ENCODE results near the gene BLID.

BLID gene

DNA sequence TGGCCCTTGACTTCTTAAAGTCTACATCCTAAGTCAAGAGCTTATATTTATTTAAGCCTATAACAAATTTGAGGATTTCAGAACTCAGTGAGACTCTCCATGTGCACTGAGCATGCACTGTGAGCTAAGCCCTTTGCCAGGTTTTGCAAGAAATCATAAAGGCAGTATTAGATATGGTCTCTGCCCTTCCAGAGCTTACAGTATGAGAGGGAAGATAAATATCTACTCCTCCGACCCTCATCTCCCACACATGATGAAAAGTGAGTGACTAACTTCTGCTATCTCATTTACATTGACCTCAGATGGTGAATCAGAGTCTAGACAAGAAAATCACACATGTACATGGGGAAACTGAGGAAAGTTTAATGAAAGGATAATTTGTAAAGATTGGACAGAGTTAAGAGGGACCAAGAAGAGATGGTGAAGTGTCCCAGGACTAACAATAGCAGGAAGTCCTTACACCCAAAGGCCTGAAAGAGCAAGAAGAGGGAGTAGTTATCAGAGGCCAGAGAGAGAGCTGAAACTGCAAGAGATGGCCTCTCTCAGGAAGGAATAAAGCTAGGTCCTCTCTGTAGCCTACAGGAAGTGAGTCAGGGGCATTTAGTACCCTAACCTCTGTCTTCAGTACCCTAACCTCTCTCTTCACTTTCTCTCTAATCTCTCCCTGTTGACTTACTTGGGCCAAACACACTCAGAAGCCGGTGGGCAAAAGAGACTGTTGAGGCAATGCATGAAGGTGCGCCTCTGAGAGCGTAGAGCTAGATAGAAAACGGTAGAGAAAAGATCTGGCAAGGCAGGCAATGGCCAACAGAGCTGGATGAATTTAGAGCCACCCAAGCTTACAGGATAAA lies 23.0 kb upstream of the BLID start:
- peak; percentile 50 for DNase-seq

DNA sequence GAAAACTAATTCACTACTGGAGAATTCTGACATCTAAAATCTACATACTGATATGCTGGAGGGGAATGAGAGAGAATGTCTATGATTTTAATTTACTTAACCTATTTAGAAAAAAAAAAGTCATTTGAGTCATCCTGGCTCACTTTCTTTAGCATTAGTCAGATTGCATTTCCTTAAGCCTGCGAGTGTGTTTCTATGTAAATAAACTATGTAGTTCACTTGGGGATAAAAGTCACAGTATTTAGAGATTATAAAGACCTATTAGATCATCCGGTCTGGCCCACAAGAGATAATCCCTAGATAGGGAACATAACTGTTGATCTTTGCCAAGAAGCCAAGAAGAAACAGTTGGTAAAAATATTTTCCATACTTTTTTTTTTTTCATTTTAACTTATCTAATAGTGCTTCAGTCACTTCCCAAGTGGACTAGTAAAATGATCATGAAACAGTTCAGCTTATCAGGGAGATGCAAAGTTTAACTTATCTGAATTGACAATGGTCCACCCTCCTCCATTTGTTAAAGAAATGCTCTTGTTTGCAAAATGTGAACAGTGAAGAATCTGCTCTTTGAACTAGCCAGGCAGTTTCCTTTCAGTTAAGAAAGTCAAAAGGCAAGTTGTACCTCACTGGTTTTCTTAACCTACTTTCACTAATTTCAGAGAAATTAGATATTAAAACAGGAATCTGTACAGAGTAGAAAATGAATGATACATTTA lies 21.2 kb upstream of the BLID start:
- peak; percentile 91 for DNase-seq

DNA sequence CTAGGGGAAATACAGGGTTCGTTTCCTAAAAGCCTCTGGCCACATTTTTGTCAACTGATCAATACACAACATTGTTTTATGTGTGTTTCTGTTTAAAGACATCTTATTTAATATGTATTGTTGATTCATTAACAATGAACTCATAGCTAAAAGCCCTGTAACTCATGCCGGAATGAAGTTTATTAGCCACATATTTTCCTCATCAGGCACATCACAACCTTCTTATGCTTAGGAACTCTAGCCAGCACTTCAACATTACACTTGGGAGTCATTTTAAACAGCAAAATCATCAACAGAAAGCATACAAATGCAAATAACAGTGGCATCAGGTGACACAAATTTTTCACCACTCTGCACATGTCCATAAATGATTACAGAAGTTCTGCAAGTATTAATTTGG lies 15.1 kb upstream of the BLID start:
- DNase-seq: no peak

DNA sequence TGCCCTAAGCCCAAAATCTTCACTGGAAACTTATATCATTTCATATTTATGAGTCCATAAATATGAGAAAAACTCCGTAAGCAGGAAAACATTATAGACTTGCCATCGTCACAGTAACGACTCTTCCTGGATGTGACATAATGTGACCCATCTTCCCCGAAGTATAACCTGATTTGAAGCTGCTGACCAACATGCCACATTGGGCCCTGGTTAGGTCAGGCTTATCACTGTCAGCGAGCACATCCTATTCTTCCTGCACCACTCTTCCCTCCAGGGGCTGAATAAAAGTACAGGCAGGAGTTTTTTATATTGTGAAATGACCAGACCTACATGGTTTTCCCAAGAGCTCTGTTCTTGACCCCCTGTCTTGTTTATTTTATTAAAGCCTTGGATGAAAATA lies 12.1 kb upstream of the BLID start:
- no peak for DNase-seq

DNA sequence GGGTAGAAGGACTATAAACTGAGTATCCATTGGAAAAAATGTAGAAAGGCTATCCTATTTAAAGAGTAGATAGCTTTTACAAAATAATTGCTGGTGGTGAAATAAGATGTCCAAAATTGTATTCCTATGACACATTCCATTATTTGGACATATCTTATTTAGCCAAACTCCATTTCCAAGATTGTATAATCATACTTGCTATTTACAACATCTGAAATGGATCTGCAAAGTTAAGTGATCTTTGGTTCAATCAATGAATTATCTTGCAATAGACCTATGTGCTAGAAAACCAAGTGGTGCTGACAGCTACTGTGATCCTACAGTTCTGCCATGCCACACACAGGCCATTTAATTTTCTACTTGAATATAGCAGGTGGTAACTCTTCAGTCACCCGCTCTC lies 11.0 kb upstream of the BLID start:
- no peak for DNase-seq

DNA sequence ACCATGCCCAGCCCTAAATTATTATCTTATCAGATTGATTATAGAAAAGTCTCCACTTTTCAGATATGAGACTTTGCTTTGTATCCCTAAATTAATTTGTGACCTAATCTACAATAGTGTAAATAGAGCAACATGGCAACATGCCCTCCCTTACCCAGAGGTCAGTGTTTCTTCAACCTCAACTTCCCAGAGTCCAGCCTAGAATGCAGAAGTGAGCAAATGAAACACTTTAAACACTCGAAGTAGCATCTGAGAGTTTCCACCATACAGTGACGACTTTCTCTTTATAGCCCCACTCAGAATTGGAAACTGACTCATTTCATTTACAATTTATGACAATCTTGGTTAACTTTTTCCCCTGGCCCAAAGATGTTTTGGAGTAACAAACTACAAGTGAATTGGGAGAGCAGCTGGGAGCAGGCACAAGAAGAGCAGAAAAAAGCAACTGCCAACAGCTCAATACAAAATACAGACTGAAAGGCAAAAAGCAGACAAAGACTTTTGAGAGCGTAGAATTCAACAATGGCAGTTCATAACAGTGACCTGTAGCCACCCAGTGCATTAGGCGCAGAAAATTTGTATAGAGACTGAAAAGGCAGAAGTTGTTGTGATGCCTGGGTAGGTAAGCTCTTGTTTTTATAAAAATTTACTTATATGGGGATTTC lies 10.1 kb upstream of the BLID start:
- DNase-seq: no peak

DNA sequence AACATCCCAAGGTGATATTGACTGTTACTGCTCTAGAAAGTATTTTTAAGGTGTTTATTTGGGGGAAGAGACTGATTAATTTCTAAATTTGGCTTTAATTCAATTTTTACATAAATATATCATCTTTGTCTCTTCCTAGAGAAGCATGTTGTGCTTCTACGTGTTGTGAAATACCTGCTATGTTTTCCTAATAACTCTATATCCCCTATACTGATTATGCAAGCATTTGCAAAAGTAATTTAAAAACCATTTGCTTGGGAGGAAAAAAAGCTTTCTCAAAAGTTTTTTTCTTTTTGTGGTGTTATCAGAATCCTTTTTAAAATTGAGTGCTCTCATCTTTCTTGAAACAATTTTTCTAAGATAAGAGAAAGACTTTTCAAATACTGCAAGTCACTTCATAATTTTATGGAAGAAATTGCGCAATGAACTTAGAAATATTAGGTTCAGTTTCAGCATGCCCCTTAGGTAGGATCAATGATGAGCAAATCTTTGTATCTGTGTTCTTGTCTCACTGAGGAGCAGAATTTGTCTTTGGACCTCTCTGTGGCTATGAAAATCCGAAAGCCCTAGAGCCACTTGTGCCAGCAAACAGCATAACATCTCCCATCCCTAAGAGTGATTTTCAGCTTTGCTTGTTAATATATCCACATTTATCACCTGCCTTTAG lies 7.4 kb upstream of the BLID start:
- DNase-seq: no peak

DNA sequence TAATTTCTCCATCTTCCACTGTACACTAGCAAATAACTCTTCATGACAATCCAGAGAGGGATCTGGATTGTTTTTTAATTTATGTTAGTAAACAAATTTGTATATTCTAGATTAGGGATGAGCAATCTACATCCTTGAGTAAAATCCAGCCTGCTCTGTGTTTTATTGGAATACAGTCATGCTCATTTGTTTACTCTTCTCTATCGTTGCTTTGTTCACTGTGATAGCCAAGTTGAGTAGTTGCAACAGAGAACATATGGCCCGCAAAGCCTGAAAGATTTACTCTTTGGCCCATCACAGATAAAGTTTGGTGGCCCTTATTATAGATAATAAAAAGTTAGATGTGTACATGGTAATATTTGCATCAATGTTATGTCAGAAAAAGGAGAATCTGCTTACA lies 6.2 kb upstream of the BLID start:
- no peak for DNase-seq

DNA sequence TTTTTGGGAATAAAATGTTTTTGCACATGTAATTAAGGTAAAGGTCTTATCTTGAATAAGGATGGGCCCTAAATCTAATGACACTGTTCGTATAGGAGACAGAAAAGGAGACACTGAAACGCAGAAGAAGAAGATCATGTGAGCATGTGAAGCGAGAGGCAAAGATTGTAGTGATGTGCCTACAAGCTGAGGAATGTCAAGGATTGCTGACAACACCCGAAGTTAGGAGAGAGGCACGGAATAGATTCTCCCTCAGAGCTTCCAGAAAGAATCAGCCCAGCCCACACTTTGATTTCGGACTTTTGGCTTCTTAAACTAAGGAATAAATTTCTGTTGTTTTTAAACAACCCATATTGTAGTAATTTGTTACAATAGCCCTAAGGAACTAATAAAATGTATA lies 4.1 kb upstream of the BLID start:
- no peak for DNase-seq

DNA sequence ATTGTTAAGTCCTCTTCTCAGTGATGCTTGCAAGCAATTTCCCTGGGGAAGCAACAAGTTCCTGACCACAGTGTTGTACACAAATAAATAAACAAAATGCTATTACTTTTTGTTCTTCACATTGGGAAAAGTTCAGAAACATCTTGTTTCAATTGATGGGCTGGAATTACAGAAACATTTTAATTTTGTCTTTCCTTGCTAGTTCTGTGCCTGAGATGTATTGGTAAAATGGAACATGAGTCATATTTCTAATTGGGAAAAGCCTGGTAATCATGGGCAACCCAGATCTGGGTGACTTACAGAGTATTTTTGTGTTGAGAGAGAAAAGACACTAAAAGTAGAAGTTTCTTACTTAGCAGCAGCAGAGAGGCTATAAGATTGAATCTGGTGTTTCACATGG lies 576 bp upstream of the BLID start:
- DNase-seq: no peak

DNA sequence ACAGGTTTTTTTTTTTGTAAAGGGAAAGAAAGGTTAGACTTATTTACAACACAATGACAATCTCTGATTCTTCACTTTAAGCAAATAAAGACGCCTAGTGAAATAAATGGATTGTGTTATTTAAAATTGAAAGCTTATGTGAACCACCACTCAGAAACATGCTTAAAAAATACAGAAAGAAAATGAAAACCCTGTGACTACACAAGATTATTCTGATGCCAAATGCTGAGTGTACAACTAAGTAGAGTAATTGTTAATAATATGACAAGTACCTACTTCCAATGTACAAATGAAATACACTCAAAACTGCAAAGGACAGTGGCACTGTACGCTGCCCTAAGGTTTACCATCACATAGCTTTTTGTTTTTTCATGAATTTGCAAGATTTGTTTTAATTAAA lies 1.0 kb downstream of the BLID start:
- DNase-seq: no peak

DNA sequence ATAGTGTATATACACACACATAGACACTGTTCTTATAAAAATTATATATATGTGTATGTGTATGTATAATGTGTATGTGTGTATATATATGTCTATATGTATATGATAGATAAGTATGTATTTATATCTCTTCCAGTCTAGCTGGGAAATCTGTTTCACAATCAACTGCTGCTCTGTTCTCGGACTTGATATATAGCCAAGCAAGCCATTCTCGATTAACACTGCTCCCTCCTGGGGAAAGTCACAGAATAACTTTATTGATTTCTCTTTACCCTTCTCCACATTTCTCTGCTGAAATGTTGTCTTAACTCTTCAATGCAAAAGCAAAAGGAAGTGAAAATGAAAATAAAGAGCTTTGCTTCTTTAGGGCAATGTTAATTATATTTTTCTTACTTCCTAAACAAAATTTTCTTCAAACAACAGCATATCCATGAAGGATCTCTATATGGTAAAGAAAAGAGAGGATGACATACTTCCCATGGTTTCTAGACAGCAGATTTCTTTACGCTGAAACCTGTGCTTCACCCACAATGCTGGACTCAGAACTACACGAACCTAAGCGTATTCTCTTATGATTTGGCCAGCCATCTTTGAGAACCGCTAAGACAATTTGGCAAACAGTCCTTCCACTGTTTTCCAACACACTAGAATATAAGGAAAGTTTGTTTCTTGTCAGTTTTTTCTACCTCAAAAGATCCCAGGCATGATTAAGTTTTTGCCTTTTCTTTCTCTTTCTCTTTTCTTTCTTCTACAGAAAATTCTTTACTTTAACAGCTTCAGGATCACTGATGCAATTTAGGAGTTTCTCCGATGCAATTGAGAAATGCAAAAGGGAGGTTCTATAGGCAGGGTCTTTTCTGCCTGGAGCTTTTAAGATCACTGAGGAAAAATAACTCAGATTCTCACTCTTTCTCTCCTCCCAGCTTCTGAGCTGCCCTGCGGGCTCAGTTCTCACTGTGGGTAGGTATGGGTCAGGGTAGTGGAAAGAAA lies 1.9 kb downstream of the BLID start:
- DNase-seq: peak; percentile 60

DNA sequence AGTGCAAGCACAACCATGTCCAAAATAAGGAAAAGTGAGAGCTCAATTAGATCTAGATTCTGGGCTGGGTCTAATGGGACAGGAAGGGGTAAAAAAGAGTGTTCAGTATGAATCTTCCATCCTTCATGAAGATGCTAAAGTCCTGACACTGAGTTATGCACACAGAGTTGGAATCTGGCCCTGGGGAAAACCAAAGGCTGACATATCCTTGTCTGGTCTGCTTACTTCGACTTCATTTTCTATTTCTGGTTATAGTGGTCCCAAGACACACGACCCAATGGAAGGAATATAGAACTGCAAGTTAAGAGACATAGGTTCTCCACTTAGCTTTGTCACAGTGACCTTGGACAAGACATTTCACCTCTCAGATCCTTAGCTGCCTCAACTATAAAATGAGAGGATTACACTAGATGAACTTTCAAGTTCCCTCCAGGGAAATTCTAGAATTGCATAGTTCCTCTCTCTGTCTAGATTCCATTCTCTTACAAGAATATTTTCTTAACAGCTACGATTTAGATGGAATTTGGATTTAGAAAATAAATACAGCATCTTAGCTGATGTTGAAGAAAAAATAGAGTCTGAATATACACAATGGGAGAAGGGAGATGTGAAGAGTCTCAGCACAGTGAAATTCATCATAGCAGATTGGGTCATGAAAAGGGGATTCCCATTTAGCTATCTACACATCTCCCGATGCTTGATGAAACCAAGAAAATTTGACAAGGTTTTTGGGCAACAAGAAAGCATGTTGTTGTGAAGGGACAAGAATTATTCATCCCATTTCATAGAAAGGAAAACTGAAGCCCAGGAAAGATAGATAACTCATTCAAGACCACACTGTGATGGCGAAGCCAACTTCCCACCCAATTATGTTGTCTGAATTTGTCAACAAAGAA lies 3.3 kb downstream of the BLID start:
- no peak for DNase-seq

DNA sequence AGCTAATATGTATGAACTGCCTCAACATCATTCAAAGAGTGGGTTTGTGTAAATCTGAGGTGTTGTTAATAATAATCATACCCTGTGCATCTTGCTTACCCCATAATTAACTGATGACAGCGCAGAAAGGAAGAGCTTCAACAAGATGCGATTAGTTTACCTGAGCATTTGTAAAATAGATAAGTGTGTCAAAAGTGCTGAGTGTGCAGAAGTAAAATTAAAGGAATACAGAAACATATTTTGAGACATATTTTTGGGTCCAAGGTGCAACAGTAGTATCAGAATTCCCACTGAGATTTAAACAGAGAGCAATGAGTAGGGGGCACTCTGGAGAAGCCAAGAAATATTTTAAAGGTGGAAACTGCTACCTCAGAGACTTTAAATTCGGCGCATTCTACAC lies 6.1 kb downstream of the BLID start:
- no peak for DNase-seq

DNA sequence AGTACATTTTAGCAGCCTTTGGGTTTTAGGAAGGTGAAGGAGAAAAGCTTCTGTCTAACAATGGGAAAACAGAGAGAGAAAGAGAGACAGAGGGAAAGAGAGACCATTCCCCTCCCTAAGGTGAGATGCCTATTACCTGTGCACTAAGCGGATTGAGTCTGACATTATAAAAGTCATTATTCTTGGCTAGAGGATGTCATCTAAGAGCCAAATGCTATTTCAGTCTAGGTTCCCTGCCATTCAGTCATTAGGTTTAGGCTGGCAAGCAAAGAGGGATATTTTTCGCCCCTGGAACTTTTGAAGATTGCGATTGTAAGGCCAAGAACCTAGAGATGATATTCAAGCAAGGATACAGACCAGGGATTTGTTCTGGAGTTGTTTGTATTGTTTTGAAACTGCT lies 7.2 kb downstream of the BLID start:
- DNase-seq: no peak

DNA sequence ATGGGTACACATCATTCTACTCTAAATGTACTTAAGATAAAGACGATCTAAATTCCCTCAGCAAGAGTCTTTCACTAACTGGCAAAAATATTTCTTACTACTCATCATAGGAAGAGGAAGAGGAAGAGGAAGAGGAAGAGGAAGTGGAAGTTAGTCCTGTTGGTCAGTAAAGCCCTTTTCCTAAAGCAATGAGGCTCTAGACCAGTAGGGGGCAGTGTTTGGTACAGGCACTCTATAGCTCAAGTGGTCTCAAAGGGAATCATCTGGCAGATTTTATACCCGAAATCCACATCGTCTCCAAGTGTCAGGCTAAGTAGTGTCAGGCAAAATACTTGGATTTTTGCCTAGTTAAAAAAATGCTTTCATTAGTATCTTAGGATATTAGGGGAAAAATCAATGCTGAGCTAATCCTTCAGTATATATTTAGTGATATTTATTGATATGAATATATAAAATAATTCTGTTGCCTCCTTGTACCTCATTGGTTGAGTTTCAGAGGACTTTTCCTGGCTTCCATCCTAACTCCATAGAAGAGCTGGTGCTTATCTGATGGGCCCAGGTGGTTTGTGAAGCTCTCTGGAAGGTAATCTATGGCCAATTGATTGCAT lies 7.7 kb downstream of the BLID start:
- DNase-seq: no peak

DNA sequence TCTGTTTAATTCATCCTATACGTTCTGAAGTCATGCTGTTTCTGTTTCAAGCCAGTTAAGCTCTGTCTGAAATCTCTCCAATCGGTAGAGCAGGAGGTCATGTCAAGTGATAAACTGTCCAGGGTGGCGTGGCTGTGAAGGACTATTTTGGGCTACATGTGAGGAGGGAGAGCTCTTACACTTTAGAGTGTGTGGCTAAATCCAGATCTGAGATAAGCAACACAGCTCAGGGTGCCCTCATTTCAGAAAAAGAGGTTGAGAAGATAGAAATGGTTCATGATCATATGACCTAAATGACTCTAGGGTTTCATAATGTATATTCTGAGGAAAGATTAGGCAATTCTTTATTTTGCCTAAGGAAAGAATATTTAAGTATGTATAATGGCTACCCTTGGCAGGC lies 8.4 kb downstream of the BLID start:
- DNase-seq: no peak

DNA sequence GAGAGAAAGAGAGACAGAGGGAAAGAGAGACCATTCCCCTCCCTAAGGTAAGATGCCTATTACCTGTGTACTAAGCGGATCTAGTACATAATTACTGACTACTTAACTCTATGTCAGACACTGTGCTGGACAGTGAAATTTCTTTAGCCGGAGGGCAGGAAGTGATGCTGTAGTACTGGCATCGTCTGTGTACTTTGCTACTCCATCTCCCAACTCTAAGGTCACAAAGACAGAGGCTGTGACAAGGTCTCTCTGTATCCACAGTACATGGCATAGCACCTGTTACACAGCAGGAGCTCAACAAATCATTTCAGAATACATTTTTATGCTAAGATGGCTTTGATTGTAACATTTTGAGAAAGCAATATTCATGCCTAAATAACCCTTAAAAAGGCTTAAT lies 9.0 kb downstream of the BLID start:
- no peak for DNase-seq

DNA sequence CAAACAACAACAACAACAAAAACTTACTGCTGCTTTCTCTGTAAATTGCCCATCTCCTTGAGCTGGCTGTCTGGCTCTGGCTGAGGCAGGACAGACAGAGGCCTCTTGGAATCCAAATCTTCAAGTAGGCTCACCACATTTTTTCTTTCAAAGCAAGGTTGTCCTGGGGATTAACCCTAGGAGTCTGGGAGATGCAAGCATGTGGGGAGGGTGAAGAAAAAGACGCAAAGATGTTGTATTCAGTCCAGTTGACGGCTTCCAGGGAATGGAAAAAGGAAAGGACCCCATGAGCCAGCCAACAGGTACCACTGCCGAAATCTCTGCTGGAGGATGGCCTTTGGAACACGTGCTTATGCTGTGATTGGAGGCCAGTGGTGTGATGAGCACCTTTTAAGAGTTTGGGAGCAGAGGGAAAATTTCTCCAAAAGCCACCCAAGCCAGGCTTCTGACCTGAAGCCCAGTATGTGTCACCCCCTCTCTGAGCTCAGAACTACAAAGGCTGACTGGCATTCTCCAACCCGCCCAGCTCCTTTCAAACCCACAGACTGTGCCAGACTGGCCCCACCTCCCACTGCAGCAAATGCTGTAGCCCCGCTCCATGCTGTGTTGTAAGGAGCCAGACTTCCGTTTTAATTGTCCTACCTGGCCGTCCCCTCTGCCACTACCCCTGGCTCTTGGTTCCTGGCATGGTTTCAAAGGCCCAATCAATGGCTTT lies 10.8 kb downstream of the BLID start:
- DNase-seq: no peak

DNA sequence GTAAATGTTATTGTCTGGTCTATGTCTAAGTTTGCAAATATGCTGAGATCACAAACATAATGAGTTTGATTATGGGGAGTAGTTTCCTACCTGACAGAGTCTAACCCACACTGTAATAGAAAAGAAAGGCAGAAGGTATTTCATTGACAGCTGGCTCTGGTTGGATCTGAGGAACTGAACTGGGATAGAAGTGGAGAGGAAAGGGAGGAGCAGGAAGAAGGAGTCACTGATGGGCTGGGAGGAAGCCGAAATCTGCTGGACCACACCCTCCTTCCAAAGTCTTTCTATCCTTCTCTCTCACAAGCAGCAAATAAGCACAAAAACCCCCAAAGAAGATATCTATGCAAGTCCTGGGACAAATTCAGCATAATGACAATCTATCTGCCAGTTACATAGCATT lies 11.7 kb downstream of the BLID start:
- no peak for DNase-seq

Data from fibroblast of upper back skin (primary cell).